VCaP (cell line): ENCODE results near the gene TAS2R50.
A peak's percentile ranks its signal among the peaks of the same experiment; 100 is the strongest.
"Not testable (repeated sequence)": the region's sequence is repeated elsewhere in the genome, so short reads cannot be mapped to it uniquely, and the experiment has no call there.

Source experiments
- H3K27ac ChIP-seq: fragments of 450-650 bp; 2 replicates; pipeline ENCODE4 v1.5.1; 2017
- CTCF ChIP-seq: fragments of 450-650 bp; conservative IDR thresholded peaks from 2 replicates; pipeline ENCODE4 v1.5.1; 2017; ENCODE audit warnings: mild to moderate bottlenecking, moderate library complexity

TAS2R50 gene

GRCh38 chr12:10986812-10987211 lies at the start of gene TAS2R50:
Gene TAS2R50, minus strand, starts transcription at chr12:10986912. Its CDS starts 52 bp downstream, at chr12:10986860.
- TF ChIP-seq CTCF: no peak
- no peak within 1 kb of the TSS for H3K27ac ChIP-seq

- not testable (repeated sequence) for H3K27ac ChIP-seq
Measured at GRCh38 chr12:11033959-11034358, 47.2 kb upstream of the TAS2R50 start.

- no peak for TF ChIP-seq CTCF
- H3K27ac ChIP-seq: no peak within 1 kb of the TSS
Measured at GRCh38 chr12:11031307-11031706, 44.6 kb upstream of the TAS2R50 start, which contains the start of gene TAS2R31. Gene TAS2R31, minus strand, starts transcription at chr12:11031407. Its CDS starts 72 bp downstream, at chr12:11031335.

- peak; percentile 10; the same call in 1 of the 2 replicates for TF ChIP-seq CTCF
- no peak overlapping the region for H3K27ac ChIP-seq
Measured at GRCh38 chr12:11026118-11026517, 39.4 kb upstream of the TAS2R50 start.

- no peak for TF ChIP-seq CTCF
- no peak overlapping the region for H3K27ac ChIP-seq
Measured at GRCh38 chr12:11023387-11023786, 36.7 kb upstream of the TAS2R50 start.

- no peak within 1 kb of the TSS for H3K27ac ChIP-seq
- TF ChIP-seq CTCF: no peak
Measured at GRCh38 chr12:11022520-11022919, 35.8 kb upstream of the TAS2R50 start, which contains the start of gene TAS2R19. Gene TAS2R19, minus strand, starts transcription at chr12:11022620. Its CDS starts 49 bp downstream, at chr12:11022571.

GRCh38 chr12:11016937-11017336 lies 30.2 kb upstream of the TAS2R50 start:
- TF ChIP-seq CTCF: no peak

GRCh38 chr12:11015775-11016430 lies 29.2 kb upstream of the TAS2R50 start:
- no peak for TF ChIP-seq CTCF

More at GRCh38 chr12:11016937-11017336, 30.2 kb upstream of the TAS2R50 start:
- no peak overlapping the region for H3K27ac ChIP-seq

More at GRCh38 chr12:11015775-11016430, 29.2 kb upstream of the TAS2R50 start:
- H3K27ac ChIP-seq: no peak overlapping the region
